Mesendoderm (in vitro differentiated cells): ENCODE data around the gene BDKRB2.

ENCODE experiments used
- DNase-seq: peaks from one replicate; pipeline ENCODE4 v3.0.0; 2013
- H2AK5ac ChIP-seq: 2 replicates; pipeline ENCODE4 v1.6.1; 2013; ENCODE audit warnings: low read length, inconsistent platforms
- H2BK120ac ChIP-seq: 2 replicates; pipeline ENCODE4 v1.6.1; 2013; ENCODE audit warnings: low read depth, mild to moderate bottlenecking, low read length, moderate library complexity, mixed read lengths
- H2BK15ac ChIP-seq: replicated peaks from 2 replicates; pipeline ENCODE4 v1.6.1; 2013; ENCODE audit warnings: low read depth, mild to moderate bottlenecking, moderate library complexity
- H2BK5ac ChIP-seq: 2 replicates; pipeline ENCODE4 v1.6.1; 2013; ENCODE audit warnings: low read length, inconsistent platforms
- H3K18ac ChIP-seq: 2 replicates; pipeline ENCODE4 v1.6.1; 2013; ENCODE audit warnings: mild to moderate bottlenecking, low read length, mixed read lengths
- H3K23ac ChIP-seq: one replicate; pipeline ENCODE4 v1.6.1; 2013; ENCODE audit warnings: low read length
- H3K27ac ChIP-seq: 2 replicates; pipeline ENCODE4 v1.5.1; 2013; ENCODE audit warnings: low read depth, mild to moderate bottlenecking, inconsistent platforms, low read length, moderate library complexity
- H3K27me3 ChIP-seq: 2 replicates; pipeline ENCODE4 v1.6.1; 2013; ENCODE audit warnings: low read length, control low read depth, mild to moderate bottlenecking, inconsistent platforms; ENCODE audit not compliant: insufficient read depth, poor library complexity
- H3K36me3 ChIP-seq: 2 replicates; pipeline ENCODE4 v1.6.1; 2013; ENCODE audit warnings: low read length, inconsistent platforms; ENCODE audit not compliant: control insufficient read depth, insufficient read depth
- H3K4ac ChIP-seq: one replicate; pipeline ENCODE4 v1.6.1; 2013; ENCODE audit warnings: low read depth, mild to moderate bottlenecking, low read length, moderate library complexity
- H3K4me1 ChIP-seq: 2 replicates; pipeline ENCODE4 v1.6.1; 2013; ENCODE audit warnings: low read depth, low read length, inconsistent platforms; ENCODE audit not compliant: control insufficient read depth
- H3K4me2 ChIP-seq: 2 replicates; pipeline ENCODE4 v1.6.1; 2013; ENCODE audit warnings: low read length
- H3K4me3 ChIP-seq: 2 replicates; pipeline ENCODE4 v1.5.1; 2013; ENCODE audit warnings: mild to moderate bottlenecking, low read length
- H3K56ac ChIP-seq: one replicate; pipeline ENCODE4 v1.6.1; 2013; ENCODE audit warnings: low read length
- H3K79me1 ChIP-seq: 2 replicates; pipeline ENCODE4 v1.6.1; 2013; ENCODE audit warnings: low read length, inconsistent platforms
- H3K79me2 ChIP-seq: 2 replicates; pipeline ENCODE4 v1.6.1; 2013; ENCODE audit warnings: mild to moderate bottlenecking, low read length; ENCODE audit not compliant: control insufficient read depth, insufficient read depth
- H3K9ac ChIP-seq: 2 replicates; pipeline ENCODE4 v1.6.1; 2013; ENCODE audit warnings: low read length, inconsistent platforms
- H4K5ac ChIP-seq: one replicate; pipeline ENCODE4 v1.6.1; 2013; ENCODE audit warnings: low read length
- H4K8ac ChIP-seq: one replicate; pipeline ENCODE4 v1.6.1; 2013; ENCODE audit warnings: low read depth, mild to moderate bottlenecking, control low read depth, low read length, moderate library complexity
- WGBS: extraction: QIAGEN DNeasy Blood & Tissue Kit; methylation state at CpG from one replicate; pipeline ENCODE4 v1.1.7; 2013; ENCODE audit warnings: low lambda C conversion rate, missing lambda C conversion rate; ENCODE audit not compliant: insufficient coverage; ENCODE audit errors: extremely low coverage; 5-methylcytosine and 5-hydroxymethylcytosine counted together

BDKRB2 gene

DNA sequence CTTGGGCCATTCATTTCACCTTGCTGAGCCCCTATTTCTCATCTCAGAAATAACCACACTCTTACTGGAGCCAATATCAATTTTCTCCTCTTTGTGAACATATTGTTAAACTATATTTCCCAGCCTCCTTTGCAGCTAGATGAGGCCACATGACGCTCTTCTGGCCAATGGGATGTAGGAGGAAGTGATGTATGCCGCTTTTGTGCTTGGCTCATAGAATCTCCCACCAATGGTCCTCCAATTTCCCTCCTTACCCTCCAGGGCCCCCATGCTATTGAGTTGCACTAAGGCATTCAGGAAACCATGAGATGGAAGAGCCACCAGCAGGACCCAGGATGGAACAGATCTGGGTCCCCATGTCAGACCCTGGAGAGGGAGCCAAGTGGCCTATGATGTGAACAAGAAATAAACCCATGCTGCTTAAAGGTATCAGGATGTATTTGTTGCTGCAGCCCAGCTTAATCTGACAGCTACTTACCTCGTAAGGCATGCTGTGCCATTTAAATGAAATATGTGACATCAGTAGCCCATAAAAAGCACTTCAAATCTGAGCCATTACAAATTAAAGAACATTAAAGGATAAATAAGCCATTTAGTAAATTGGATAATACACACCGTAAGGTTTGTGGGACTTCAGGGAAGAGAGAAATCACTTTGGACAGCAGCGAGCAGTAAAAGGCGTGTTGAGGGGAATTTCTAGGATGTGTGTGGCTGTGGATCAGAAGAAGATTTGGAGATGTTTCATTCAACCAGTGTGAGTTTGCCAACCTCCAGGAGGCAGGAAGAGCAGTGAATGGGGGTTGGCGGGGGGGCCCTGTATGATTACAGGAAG, 24.4 kb upstream of the BDKRB2 start:
- DNase-seq = no peak
- no peak overlapping the region for H4K8ac ChIP-seq
- H3K4me3 ChIP-seq = no peak overlapping the region
- no CpG with 5 or more reads among the region's 7 CpGs for WGBS
- H3K56ac ChIP-seq = no peak overlapping the region
- H3K9ac ChIP-seq = no peak overlapping the region
- no peaks in the 10 kb centered on the region for H3K27me3 ChIP-seq
- H3K79me1 ChIP-seq = no peaks in the 10 kb centered on the region
- no peak overlapping the region for H2BK15ac ChIP-seq
- H2BK120ac ChIP-seq = no peak overlapping the region
- H3K4me2 ChIP-seq = no peak overlapping the region
- no peak overlapping the region for H3K18ac ChIP-seq
- no peak overlapping the region for H3K4ac ChIP-seq
- no peak overlapping the region for H3K27ac ChIP-seq
- no peak overlapping the region for H3K23ac ChIP-seq
- no peak overlapping the region for H4K5ac ChIP-seq
- H3K36me3 ChIP-seq = no peaks in the 10 kb centered on the region
- no peak overlapping the region for H2BK5ac ChIP-seq
- H3K79me2 ChIP-seq = no peaks in the 10 kb centered on the region
- H3K4me1 ChIP-seq = no peaks in the 10 kb centered on the region
- H2AK5ac ChIP-seq = no peak overlapping the region

DNA sequence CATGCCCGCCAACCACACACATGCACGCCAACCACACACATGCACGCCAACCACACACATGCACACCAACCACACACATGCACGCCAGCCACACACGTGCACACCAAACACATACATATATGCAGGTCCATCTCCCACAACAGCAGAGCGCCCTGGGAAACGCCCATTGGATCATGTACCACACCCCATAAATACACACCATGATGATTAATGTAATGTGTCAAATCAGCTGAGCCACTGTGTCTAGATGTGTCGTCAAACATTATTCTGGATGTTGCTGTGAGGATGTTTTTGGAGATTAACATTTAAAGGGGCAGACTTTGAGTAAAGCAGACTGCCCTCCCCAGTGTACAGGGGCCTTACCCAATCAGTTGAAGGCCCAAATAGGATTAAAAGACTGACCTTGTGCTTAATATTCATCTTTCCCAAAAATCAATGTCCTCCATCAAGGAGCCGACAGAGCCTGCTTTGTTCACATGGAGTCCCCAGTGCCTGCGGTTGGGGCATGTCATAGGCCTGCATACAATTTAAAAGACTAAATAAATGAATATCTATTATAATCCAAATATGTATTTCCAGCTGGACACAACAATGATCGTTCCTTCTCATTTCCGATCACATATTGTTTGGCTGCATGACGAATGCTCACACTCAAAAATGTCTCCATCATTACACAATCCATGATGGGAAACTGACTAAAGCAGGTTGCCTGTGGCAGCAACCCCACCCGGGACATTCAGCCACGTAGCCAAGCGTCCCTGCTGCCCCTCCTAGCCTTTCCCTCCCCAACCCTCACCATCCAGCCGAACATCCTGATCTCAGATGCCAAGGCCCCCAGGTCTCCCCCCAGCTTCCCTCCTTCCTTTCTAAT, 23.2 kb upstream of the BDKRB2 start:
- H4K8ac ChIP-seq = no peak overlapping the region
- no peak overlapping the region for H3K4me3 ChIP-seq
- H3K79me2 ChIP-seq = no peaks in the 10 kb centered on the region
- H3K18ac ChIP-seq = no peak overlapping the region
- no peak overlapping the region for H3K4ac ChIP-seq
- no peak overlapping the region for H2BK15ac ChIP-seq
- H3K23ac ChIP-seq = no peak overlapping the region
- no peak overlapping the region for H3K56ac ChIP-seq
- no peak for DNase-seq
- H2AK5ac ChIP-seq = no peak overlapping the region
- H3K79me1 ChIP-seq = no peaks in the 10 kb centered on the region
- H3K27me3 ChIP-seq = no peaks in the 10 kb centered on the region
- H3K27ac ChIP-seq = no peak overlapping the region
- no peaks in the 10 kb centered on the region for H3K36me3 ChIP-seq
- H2BK120ac ChIP-seq = no peak overlapping the region
- H4K5ac ChIP-seq = no peak overlapping the region
- WGBS = no CpG with 5 or more reads among the region's 17 CpGs
- H3K4me2 ChIP-seq = no peak overlapping the region
- H2BK5ac ChIP-seq = no peak overlapping the region
- H3K4me1 ChIP-seq = no peaks in the 10 kb centered on the region
- no peak overlapping the region for H3K9ac ChIP-seq

DNA sequence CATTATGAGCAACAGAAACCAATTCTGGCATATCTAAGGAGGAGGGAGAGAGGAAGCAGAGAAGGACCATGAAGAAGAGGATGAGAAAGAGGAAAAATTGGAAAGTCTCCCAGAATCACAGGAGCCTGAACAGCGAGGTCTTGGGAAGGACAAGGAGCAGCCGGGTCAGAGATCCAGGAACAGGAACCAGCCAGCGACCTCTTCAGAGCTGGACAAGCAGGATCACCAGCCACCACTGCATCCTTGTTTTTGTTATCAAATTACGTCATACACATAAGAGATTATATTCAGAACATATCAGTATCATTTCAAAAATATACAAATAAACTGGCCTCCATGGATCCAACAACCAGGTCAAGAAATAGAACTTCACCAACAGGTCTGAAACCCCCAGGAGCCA, 22.1 kb upstream of the BDKRB2 start:
- Histone ChIP-seq H3K9ac (no peak overlapping the region), H3K79me2 (no peaks in the 10 kb centered on the region), H2BK120ac (no peak overlapping the region), H2AK5ac (no peak overlapping the region), H3K4ac (no peak overlapping the region), H3K27me3 (no peaks in the 10 kb centered on the region), H3K4me1 (no peaks in the 10 kb centered on the region), H3K27ac (no peak overlapping the region), H2BK15ac (no peak overlapping the region), H3K18ac (no peak overlapping the region), H3K56ac (no peak overlapping the region), H2BK5ac (no peak overlapping the region), H3K4me3 (no peak overlapping the region), H4K8ac (no peak overlapping the region), H3K23ac (no peak overlapping the region), H3K79me1 (no peaks in the 10 kb centered on the region), H4K5ac (no peak overlapping the region), H3K36me3 (no peaks in the 10 kb centered on the region), H3K4me2 (no peak overlapping the region)
- no peak for DNase-seq
- WGBS = no CpG with 5 or more reads among the region's 4 CpGs

DNA sequence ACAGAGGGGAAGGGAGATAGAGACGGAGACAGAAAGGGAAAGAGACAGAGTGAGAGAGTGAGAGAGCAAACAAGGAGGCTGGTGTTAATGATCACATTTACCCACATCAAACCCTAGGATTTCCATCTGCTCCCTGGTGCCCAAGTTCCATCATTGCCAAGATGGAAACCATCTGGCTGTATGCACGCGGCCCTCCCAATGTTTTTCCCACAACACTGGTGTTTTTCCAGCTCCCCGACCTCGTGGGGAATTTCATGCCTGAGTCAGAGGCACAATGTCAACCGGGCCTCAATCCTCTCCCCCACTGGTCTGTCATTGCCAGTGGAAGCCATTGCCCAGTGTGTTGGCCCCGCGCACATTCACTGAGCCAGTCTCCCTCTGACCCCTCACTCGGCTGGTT, 19.9 kb upstream of the BDKRB2 start:
- no peak overlapping the region for H2BK120ac ChIP-seq
- H3K27ac ChIP-seq = no peak overlapping the region
- no peak overlapping the region for H3K56ac ChIP-seq
- H3K36me3 ChIP-seq = no peaks in the 10 kb centered on the region
- H2BK5ac ChIP-seq = no peak overlapping the region
- no peak overlapping the region for H4K8ac ChIP-seq
- peaks cover 6% of the 10 kb centered on the region for H3K4me1 ChIP-seq
- H3K23ac ChIP-seq = no peak overlapping the region
- no peaks in the 10 kb centered on the region for H3K79me2 ChIP-seq
- no peak overlapping the region for H3K18ac ChIP-seq
- no peak for DNase-seq
- no CpG with 5 or more reads among the region's 9 CpGs for WGBS
- no peak overlapping the region for H4K5ac ChIP-seq
- H2AK5ac ChIP-seq = no peak overlapping the region
- H3K4me2 ChIP-seq = no peak overlapping the region
- H3K4me3 ChIP-seq = no peak overlapping the region
- H3K9ac ChIP-seq = no peak overlapping the region
- no peak overlapping the region for H2BK15ac ChIP-seq
- H3K27me3 ChIP-seq = no peaks in the 10 kb centered on the region
- H3K4ac ChIP-seq = no peak overlapping the region
- H3K79me1 ChIP-seq = no peaks in the 10 kb centered on the region

DNA sequence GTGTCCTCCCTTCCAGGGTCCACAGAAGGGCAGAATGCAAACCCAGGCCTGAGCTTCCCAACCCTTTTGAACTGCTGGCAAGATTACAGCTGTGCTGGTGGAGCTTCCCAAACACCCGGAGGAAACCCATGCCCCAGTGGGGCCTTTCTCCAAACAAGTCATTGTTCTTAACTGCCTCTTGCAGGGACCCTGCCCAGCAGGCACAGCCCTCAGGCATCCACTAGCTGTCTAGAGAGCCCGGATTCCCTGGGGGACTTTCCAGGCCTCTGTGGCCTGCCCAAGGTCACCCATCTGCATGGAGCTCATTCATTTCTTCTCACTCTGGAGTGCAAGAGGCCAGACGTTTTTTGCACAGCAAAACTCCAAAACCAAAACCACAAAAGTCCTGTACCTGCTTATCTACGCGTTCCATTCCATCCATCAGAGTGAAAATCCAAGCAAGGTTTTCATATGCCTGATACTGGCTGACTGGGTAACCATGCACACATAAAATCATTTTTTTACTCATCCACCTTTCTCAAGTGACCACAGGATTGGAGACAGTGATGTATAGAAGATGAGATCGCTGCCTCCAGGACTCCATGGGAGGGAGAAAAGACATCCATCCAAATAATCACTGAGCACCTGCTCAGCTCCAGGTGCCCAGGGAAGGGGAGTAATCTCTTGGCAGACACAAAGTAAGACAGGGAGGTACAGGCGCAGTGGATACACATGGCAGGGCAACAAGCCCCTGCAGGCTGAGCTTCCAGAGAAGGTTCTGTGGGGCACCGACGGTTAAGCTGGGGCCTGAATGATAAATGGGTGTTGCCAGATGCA, 17.2 kb upstream of the BDKRB2 start:
- no peak overlapping the region for H3K4ac ChIP-seq
- no peak overlapping the region for H3K4me2 ChIP-seq
- no peaks in the 10 kb centered on the region for H3K79me1 ChIP-seq
- no peak overlapping the region for H2BK5ac ChIP-seq
- no peak overlapping the region for H3K9ac ChIP-seq
- no peak overlapping the region for H4K8ac ChIP-seq
- WGBS = no CpG with 5 or more reads among the region's 9 CpGs
- H3K4me1 ChIP-seq = peaks cover 11% of the 10 kb centered on the region
- H4K5ac ChIP-seq = no peak overlapping the region
- H3K36me3 ChIP-seq = no peaks in the 10 kb centered on the region
- H3K4me3 ChIP-seq = no peak overlapping the region
- H2BK120ac ChIP-seq = no peak overlapping the region
- no peak overlapping the region for H3K18ac ChIP-seq
- H3K79me2 ChIP-seq = no peaks in the 10 kb centered on the region
- H2AK5ac ChIP-seq = no peak overlapping the region
- H3K56ac ChIP-seq = no peak overlapping the region
- no peak overlapping the region for H3K23ac ChIP-seq
- H2BK15ac ChIP-seq = no peak overlapping the region
- H3K27me3 ChIP-seq = no peaks in the 10 kb centered on the region
- H3K27ac ChIP-seq = no peak overlapping the region
- DNase-seq = no peak
